GM12878 (cell line): ENCODE results near the gene TCF12. TPM values are rescaled to one million over a fixed set of nuclear protein-coding genes. Genes with fewer than 3 reads are reported as not detected.

Experiments
- CBFB ChIP-seq: IDR thresholded peaks from 2 replicates; pipeline ENCODE4 v1.6.1; 2016; ENCODE audit warnings: antibody characterized with exemption, low read depth
- CEBPB ChIP-seq, 2 experiments: fragments of 150-350 bp in 1 of 2; IDR thresholded peaks; 2 replicates each; pipeline ENCODE4 v1.6.1; 2012 to 2014; ENCODE audit warnings: low read depth in 2 of 2, low read length in 2 of 2, borderline replicate concordance in 1 of 2, inconsistent platforms in 1 of 2
- CREM ChIP-seq: IDR thresholded peaks from 2 replicates; pipeline ENCODE4 v1.6.1; 2014; ENCODE audit warnings: antibody characterized with exemption, low read depth
- DPF2 ChIP-seq: fragments of 450-650 bp; IDR thresholded peaks from 2 replicates; pipeline ENCODE4 v1.6.1; 2017; ENCODE audit warnings: mild to moderate bottlenecking
- IKZF2 ChIP-seq, 2 experiments: fragments of 450-650 bp; IDR thresholded peaks; 2 replicates each; pipeline ENCODE4 v1.6.1; 2017; ENCODE audit warnings: mild to moderate bottlenecking in 2 of 2, moderate library complexity in 2 of 2
- KAT2A ChIP-seq: conservative IDR thresholded peaks from 2 replicates; pipeline ENCODE4 v1.6.1; 2011; ENCODE audit warnings: low read depth, low read length; ENCODE audit not compliant: control insufficient read depth
- MAX ChIP-seq: IDR thresholded peaks from 2 replicates; pipeline ENCODE4 v1.6.1; 2012; ENCODE audit warnings: low read depth, low read length, improper control_type of control experiment
- MEF2B ChIP-seq: fragments of 450-650 bp; IDR thresholded peaks from 2 replicates; pipeline ENCODE4 v1.6.1; 2018; ENCODE audit warnings: mild to moderate bottlenecking, moderate library complexity; ENCODE audit not compliant: partially characterized antibody, poor library complexity, severe bottlenecking
- RUNX3 ChIP-seq: IDR thresholded peaks from 2 replicates; pipeline ENCODE4 v1.6.1; 2012; ENCODE audit warnings: low read length, inconsistent platforms
- ZBED1 ChIP-seq: IDR thresholded peaks from 2 replicates; pipeline ENCODE4 v1.6.1; 2016; ENCODE audit warnings: borderline replicate concordance
- ZBTB4 ChIP-seq: fragments of 450-650 bp; formaldehyde crosslinking; IDR thresholded peaks from 2 replicates; pipeline ENCODE4 v1.4.0; 2022; ENCODE audit warnings: mild to moderate bottlenecking, moderate library complexity
- polyA plus RNA-seq, 11 experiments: library from polyadenylated mRNA; depleted of rRNA in 4 of 11; unstranded in 6 of 11; stranded (reverse) in 5 of 11; fragments of >200 nt; fragmentation: Nextera tagmentation in 4 of 11; fragmentation: Illumina TruSeq in 1 of 11; extraction: Ambion mirVana in 4 of 11; extraction: Trizol in 1 of 11; gene quantifications; 1 replicate in 1 of 11; 2 replicates in 10 of 11; pipeline versions ENCODE4 v1.2.1 to v1.2.3, GENCODE V29; 2011 to 2016; ENCODE audit warnings: inconsistent platforms in 2 of 11, missing spikeins in 2 of 11, low read depth in 1 of 11
- total RNA-seq, 4 experiments: library from RNA; depleted of rRNA in 3 of 4; stranded (reverse); fragments of >200 nt in 3 of 4; fragmentation: Illumina TruSeq in 1 of 4; extraction: Trizol in 1 of 4; gene quantifications; 2 replicates each; pipeline versions ENCODE4 v1.2.1 to v1.2.3, GENCODE V29; 2013 to 2021
- TF ChIP-seq, protein P1 (sequence below): IDR thresholded peaks from 2 replicates; pipeline ENCODE4 v1.6.1; 2012; ENCODE audit warnings: low read length, inconsistent platforms
- TF ChIP-seq, protein P2 (sequence below): fragments of 450-650 bp; IDR thresholded peaks from 2 replicates; pipeline ENCODE4 v1.6.1; 2017; ENCODE audit warnings: low read depth, mild to moderate bottlenecking, moderate library complexity
- TF ChIP-seq, protein P3 (sequence below): IDR thresholded peaks from 2 replicates; pipeline ENCODE4 v1.6.1; 2012; ENCODE audit warnings: low read depth, low read length, improper control_type of control experiment

The TCF12 gene
- total and polyA plus RNA-seq, 10 of the 15 experiments (the other 5 are each of a cell fraction or from before 2014, with no cell fraction given): 8.2 to 70.9 (median 49.5) TPM

GRCh38 chr15:56950979-56951378 lies 32.5 kb downstream of the TCF12 start (continued):
- TF ChIP-seq, protein P1, sequence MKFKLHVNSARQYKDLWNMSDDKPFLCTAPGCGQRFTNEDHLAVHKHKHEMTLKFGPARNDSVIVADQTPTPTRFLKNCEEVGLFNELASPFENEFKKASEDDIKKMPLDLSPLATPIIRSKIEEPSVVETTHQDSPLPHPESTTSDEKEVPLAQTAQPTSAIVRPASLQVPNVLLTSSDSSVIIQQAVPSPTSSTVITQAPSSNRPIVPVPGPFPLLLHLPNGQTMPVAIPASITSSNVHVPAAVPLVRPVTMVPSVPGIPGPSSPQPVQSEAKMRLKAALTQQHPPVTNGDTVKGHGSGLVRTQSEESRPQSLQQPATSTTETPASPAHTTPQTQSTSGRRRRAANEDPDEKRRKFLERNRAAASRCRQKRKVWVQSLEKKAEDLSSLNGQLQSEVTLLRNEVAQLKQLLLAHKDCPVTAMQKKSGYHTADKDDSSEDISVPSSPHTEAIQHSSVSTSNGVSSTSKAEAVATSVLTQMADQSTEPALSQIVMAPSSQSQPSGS: peak; percentile 56; the same call in 1 of the 2 replicates
- TF ChIP-seq RUNX3: peak; percentile 89
- TF ChIP-seq CREM: peak; percentile 52; the same call in 1 of the 2 replicates
- TF ChIP-seq DPF2: peak; percentile 72
- peak; percentile 69 to 79; a peak in 3 of 4 replicates for TF ChIP-seq IKZF2 (IDR thresholded peaks at IDR 0.05)
- TF ChIP-seq ZBED1: 0 out of 2 replicates have a peak, but pooled peaks have one; percentile 32
- TF ChIP-seq ZBTB4: no peak
- TF ChIP-seq, protein P2, sequence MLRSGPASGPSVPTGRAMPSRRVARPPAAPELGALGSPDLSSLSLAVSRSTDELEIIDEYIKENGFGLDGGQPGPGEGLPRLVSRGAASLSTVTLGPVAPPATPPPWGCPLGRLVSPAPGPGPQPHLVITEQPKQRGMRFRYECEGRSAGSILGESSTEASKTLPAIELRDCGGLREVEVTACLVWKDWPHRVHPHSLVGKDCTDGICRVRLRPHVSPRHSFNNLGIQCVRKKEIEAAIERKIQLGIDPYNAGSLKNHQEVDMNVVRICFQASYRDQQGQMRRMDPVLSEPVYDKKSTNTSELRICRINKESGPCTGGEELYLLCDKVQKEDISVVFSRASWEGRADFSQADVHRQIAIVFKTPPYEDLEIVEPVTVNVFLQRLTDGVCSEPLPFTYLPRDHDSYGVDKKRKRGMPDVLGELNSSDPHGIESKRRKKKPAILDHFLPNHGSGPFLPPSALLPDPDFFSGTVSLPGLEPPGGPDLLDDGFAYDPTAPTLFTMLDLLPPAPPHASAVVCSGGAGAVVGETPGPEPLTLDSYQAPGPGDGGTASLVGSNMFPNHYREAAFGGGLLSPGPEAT: peak; percentile 77
- peak; percentile 66 for TF ChIP-seq MEF2B
- no peak for TF ChIP-seq CEBPB (IDR thresholded peaks at IDR 0.05; ENCODE audit: borderline replicate concordance in 1 of 2, low read depth in 2 of 2, low read length in 2 of 2)
- TF ChIP-seq MAX: no peak
- TF ChIP-seq, protein P3, sequence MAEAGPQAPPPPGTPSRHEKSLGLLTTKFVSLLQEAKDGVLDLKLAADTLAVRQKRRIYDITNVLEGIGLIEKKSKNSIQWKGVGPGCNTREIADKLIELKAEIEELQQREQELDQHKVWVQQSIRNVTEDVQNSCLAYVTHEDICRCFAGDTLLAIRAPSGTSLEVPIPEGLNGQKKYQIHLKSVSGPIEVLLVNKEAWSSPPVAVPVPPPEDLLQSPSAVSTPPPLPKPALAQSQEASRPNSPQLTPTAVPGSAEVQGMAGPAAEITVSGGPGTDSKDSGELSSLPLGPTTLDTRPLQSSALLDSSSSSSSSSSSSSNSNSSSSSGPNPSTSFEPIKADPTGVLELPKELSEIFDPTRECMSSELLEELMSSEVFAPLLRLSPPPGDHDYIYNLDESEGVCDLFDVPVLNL: no peak
- TF ChIP-seq KAT2A: no peak
- TF ChIP-seq CBFB: peak; percentile 51; the same call in 1 of the 2 replicates
- TF ChIP-seq, all 136 proteins: peak for 26
